HG03139 (cell line): Measurements from ENCODE around the gene NCEH1.
"Not testable (repeated sequence)": the region's sequence is repeated elsewhere in the genome, so short reads cannot be mapped to it uniquely, and the experiment has no call there.

Experiments
- ATAC-seq: cut with Tn5 transposase; IDR thresholded peaks from one replicate; pipeline ENCODE4 v1.9.1; 2021; ENCODE audit not compliant: unreplicated experiment

The NCEH1 gene

GRCh38 chr3:172707967-172708366 is 2.9 kb downstream of the NCEH1 start:
- no peak for ATAC-seq

GRCh38 chr3:172707030-172707429 is 3.8 kb downstream of the NCEH1 start:
- ATAC-seq: no peak

GRCh38 chr3:172705170-172705569 is 5.7 kb downstream of the NCEH1 start:
- ATAC-seq: no peak

GRCh38 chr3:172704001-172704400 is 6.9 kb downstream of the NCEH1 start:
- no peak for ATAC-seq

- ATAC-seq: not testable (repeated sequence)
Observed at GRCh38 chr3:172702731-172703130, 8.1 kb downstream of the NCEH1 start.

- no peak for ATAC-seq
Observed at GRCh38 chr3:172702256-172702655, 8.6 kb downstream of the NCEH1 start.

- ATAC-seq: no peak
Observed at GRCh38 chr3:172701751-172702150, 9.1 kb downstream of the NCEH1 start.

GRCh38 chr3:172700936-172701455 is 9.9 kb downstream of the NCEH1 start:
- ATAC-seq: no peak

- ATAC-seq: no peak
Observed at GRCh38 chr3:172700256-172700655, 10.6 kb downstream of the NCEH1 start.

GRCh38 chr3:172699031-172699430 is 11.8 kb downstream of the NCEH1 start:
- ATAC-seq: no peak

- no peak for ATAC-seq
Observed at GRCh38 chr3:172698631-172699030, 12.2 kb downstream of the NCEH1 start.

- no peak for ATAC-seq
Observed at GRCh38 chr3:172697558-172697957, 13.3 kb downstream of the NCEH1 start.

- ATAC-seq: no peak
Observed at GRCh38 chr3:172696357-172696756, 14.5 kb downstream of the NCEH1 start.

GRCh38 chr3:172694573-172695246 is 16.2 kb downstream of the NCEH1 start:
- ATAC-seq: no peak

GRCh38 chr3:172692751-172693338 is 18.0 kb downstream of the NCEH1 start:
- peak; percentile 73 for ATAC-seq

GRCh38 chr3:172690936-172691335 is 19.9 kb downstream of the NCEH1 start:
- ATAC-seq: no peak

- no peak for ATAC-seq
Observed at GRCh38 chr3:172688588-172688987, 22.3 kb downstream of the NCEH1 start.

- ATAC-seq: no peak
Observed at GRCh38 chr3:172687501-172687900, 23.4 kb downstream of the NCEH1 start.

- no peak for ATAC-seq
Observed at GRCh38 chr3:172685331-172686214, 25.3 kb downstream of the NCEH1 start.

- no peak for ATAC-seq
Observed at GRCh38 chr3:172680684-172681083, 30.2 kb downstream of the NCEH1 start.

GRCh38 chr3:172679599-172679998 is 31.3 kb downstream of the NCEH1 start:
- ATAC-seq: no peak

- no peak for ATAC-seq
Observed at GRCh38 chr3:172678068-172678467, 32.8 kb downstream of the NCEH1 start.
